Hepatocyte (in vitro differentiated cells): Measurements from ENCODE around the gene ANO4. TPM values are rescaled to one million over a fixed set of nuclear protein-coding genes. Genes with fewer than 3 reads are reported as not detected.

Source experiments
- DNase-seq: peaks from one replicate; pipeline ENCODE4 v3.0.0-alpha.2; 2016; ENCODE audit warnings: low spot score
- H2AFZ ChIP-seq: fragments of 200-600 bp; sonication (generic); 2 replicates; pipeline ENCODE4 v1.6.0; 2016; ENCODE audit warnings: antibody characterized with exemption, mild to moderate bottlenecking
- H3K27ac ChIP-seq: fragments of 200-600 bp; sonication (generic); 2 replicates; pipeline ENCODE4 v1.5.1; 2016; ENCODE audit warnings: mild to moderate bottlenecking
- H3K27me3 ChIP-seq: fragments of 200-600 bp; sonication (generic); 2 replicates; pipeline ENCODE4 v1.6.1; 2016
- H3K36me3 ChIP-seq: fragments of 200-600 bp; sonication (generic); replicated peaks from 2 replicates; pipeline ENCODE4 v1.5.1; 2016; ENCODE audit warnings: low read depth; ENCODE audit not compliant: insufficient read depth
- H3K4me1 ChIP-seq: fragments of 200-600 bp; sonication (generic); 2 replicates; pipeline ENCODE4 v1.5.1; 2016; ENCODE audit warnings: mild to moderate bottlenecking, moderate library complexity; ENCODE audit not compliant: insufficient read depth
- H3K4me2 ChIP-seq: fragments of 200-600 bp; sonication (generic); 2 replicates; pipeline ENCODE4 v1.6.0; 2016
- H3K4me3 ChIP-seq: fragments of 200-600 bp; sonication (generic); 2 replicates; pipeline ENCODE4 v1.5.1; 2016; ENCODE audit warnings: mild to moderate bottlenecking
- H3K79me2 ChIP-seq: fragments of 200-600 bp; sonication (generic); 2 replicates; pipeline ENCODE4 v1.6.0; 2017; ENCODE audit warnings: mild to moderate bottlenecking
- H3K9me2 ChIP-seq: fragments of 200-600 bp; sonication (generic); replicated peaks from 2 replicates; pipeline ENCODE4 v1.6.0; 2017; ENCODE audit warnings: mild to moderate bottlenecking; ENCODE audit not compliant: insufficient read depth
- H3K9me3 ChIP-seq: fragments of 200-600 bp; sonication (generic); 2 replicates; pipeline ENCODE4 v1.5.1; 2016; ENCODE audit warnings: low read depth, mild to moderate bottlenecking
- H4K20me1 ChIP-seq: fragments of 200-600 bp; sonication (generic); 2 replicates; pipeline ENCODE4 v1.6.0; 2016; ENCODE audit warnings: mild to moderate bottlenecking; ENCODE audit not compliant: insufficient read depth, poor library complexity, severe bottlenecking
- CTCF ChIP-seq: fragments of 200-600 bp; sonication (generic); IDR thresholded peaks from 2 replicates; pipeline ENCODE4 v1.5.1; 2016; ENCODE audit warnings: antibody characterized with exemption, mild to moderate bottlenecking; ENCODE audit not compliant: poor library complexity
- EZH2 ChIP-seq: fragments of 200-600 bp; sonication (generic); IDR thresholded peaks from 2 replicates; pipeline ENCODE4 v1.6.1; 2016; ENCODE audit warnings: antibody characterized with exemption, mild to moderate bottlenecking, borderline replicate concordance
- EZH2phosphoT487 ChIP-seq: fragments of 200-600 bp; sonication (generic); IDR thresholded peaks from one replicate; pipeline ENCODE4 v1.6.1; 2018; ENCODE audit warnings: antibody characterized with exemption, mild to moderate bottlenecking, low read depth, moderate library complexity; ENCODE audit not compliant: unreplicated experiment, severe bottlenecking
- WGBS: methylation state at CpG from one replicate; pipeline ENCODE4 v1.1.6; 2016; ENCODE audit warnings: low lambda C conversion rate; ENCODE audit errors: missing lambda C conversion rate; 5-methylcytosine and 5-hydroxymethylcytosine counted together
- polyA plus RNA-seq: library from polyadenylated mRNA; unstranded; fragments of >200 nt; fragmentation: Nextera tagmentation; extraction: Ambion mirVana; gene quantifications from 2 replicates; pipeline ENCODE4 v1.2.1, GENCODE V29; 2016
- total RNA-seq: library from RNA; depleted of rRNA; stranded (reverse); fragments of >200 nt; gene quantifications from 2 replicates; pipeline ENCODE4 v1.2.3, GENCODE V29; 2014

The ANO4 gene
- total and polyA plus RNA-seq, 2 experiments from 2014 or later: 1.6 to 2.3 TPM

- Histone ChIP-seq H3K4me3 (no peak overlapping the region), H3K36me3 (no peaks in the 10 kb centered on the region), H3K27me3 (no peaks in the 10 kb centered on the region), H3K4me1 (no peaks in the 10 kb centered on the region), H3K9me2 (no peaks in the 10 kb centered on the region), H3K27ac (no peak overlapping the region), H2AFZ (no peak overlapping the region), H3K79me2 (no peaks in the 10 kb centered on the region), H3K9me3 (no peaks in the 10 kb centered on the region), H3K4me2 (no peak overlapping the region), H4K20me1 (no peaks in the 10 kb centered on the region)
- no peak for DNase-seq
- no peak for TF ChIP-seq EZH2phosphoT487
- no peak for TF ChIP-seq CTCF
- no peak for TF ChIP-seq EZH2
- 87% methylated on average over 6 of the region's 6 CpGs for WGBS
Observed at GRCh38 chr12:100864366-100864765, 69.8 kb downstream of the ANO4 start.

GRCh38 chr12:100867639-100868393 is 73.2 kb downstream of the ANO4 start:
- DNase-seq: no peak
- Histone ChIP-seq H3K27ac (no peak overlapping the region), H4K20me1 (no peaks in the 10 kb centered on the region), H3K4me3 (no peak overlapping the region), H3K36me3 (no peaks in the 10 kb centered on the region), H3K9me3 (no peaks in the 10 kb centered on the region), H3K79me2 (no peaks in the 10 kb centered on the region), H3K4me1 (no peaks in the 10 kb centered on the region), H3K27me3 (no peaks in the 10 kb centered on the region), H3K4me2 (no peak overlapping the region), H3K9me2 (no peaks in the 10 kb centered on the region), H2AFZ (no peak overlapping the region)
- 81% methylated on average over 4 of the region's 4 CpGs for WGBS
- TF ChIP-seq EZH2phosphoT487 (no peak), CTCF (no peak), EZH2 (no peak)

GRCh38 chr12:100868487-100868886 is 73.9 kb downstream of the ANO4 start:
- no peaks in the 10 kb centered on the region for H4K20me1 ChIP-seq

More at GRCh38 chr12:100868487-100868886, 73.9 kb downstream of the ANO4 start:
- Histone ChIP-seq H3K4me3 (no peak overlapping the region), H2AFZ (no peak overlapping the region), H3K27ac (no peak overlapping the region), H3K9me3 (no peaks in the 10 kb centered on the region), H3K36me3 (no peaks in the 10 kb centered on the region), H3K4me1 (no peaks in the 10 kb centered on the region), H3K4me2 (no peak overlapping the region), H3K79me2 (no peaks in the 10 kb centered on the region), H3K9me2 (no peaks in the 10 kb centered on the region), H3K27me3 (no peaks in the 10 kb centered on the region)
- 80% methylated on average over 1 of the region's 1 CpG for WGBS
- DNase-seq: no peak
- TF ChIP-seq EZH2phosphoT487: no peak
- no peak for TF ChIP-seq CTCF
- no peak for TF ChIP-seq EZH2
